GM21360 (cell line): Measurements from ENCODE around the gene RBM47.
"Not testable (repeated sequence)": the region's sequence is repeated elsewhere in the genome, so short reads cannot be mapped to it uniquely, and the experiment has no call there.

Experiments used
- ATAC-seq: cut with Tn5 transposase; IDR thresholded peaks from one replicate; pipeline ENCODE4 v1.9.1; 2021; ENCODE audit warnings: mild to moderate bottlenecking, moderate library complexity; ENCODE audit not compliant: unreplicated experiment

Gene RBM47

GRCh38 chr4:40629401-40630334 lies at the start of gene RBM47:
Gene RBM47 (minus strand): TSS chr4:40629864. CDS start chr4:40438893, 190,971 bp downstream.
- peak; percentile 30 for ATAC-seq

DNA sequence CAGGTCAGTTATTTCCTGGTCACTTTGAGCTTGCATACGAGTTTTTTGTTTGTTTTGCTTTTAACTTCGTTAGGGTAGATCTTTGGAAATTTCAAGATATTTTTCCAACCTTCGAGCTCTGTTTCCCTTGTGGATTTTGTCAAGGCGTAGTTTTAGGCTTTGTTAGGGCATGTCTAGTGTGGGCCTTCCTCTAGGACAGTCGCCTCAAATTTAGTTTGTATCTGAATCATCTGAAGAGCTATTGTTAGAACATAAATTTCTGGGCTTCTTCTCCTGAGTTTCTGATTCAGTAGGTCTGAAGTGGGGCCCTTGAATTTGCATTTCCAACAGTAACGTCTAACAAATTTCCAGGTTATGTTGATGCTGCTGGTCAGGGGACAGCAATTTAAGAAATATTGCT lies 48.8 kb upstream of the RBM47 start:
- ATAC-seq: no peak

DNA sequence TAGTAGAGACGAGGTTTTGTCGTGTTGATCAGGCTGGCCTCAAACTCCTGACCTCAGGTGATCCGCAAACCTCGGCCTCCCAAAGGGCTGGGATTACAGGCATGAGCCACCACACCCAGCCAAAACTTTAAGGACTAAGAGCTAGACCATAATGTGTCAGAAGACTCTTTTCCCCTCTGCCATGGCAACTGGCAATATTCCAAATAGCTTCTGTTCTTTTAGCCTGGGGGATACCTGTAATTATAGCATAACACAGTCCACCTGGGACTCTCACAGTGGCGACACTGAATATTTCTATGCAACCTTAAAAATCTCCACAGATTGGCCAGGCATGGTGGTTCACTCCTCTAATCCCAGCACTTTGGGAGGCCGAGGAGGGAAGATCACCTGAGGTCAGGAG lies 45.5 kb upstream of the RBM47 start:
- no peak for ATAC-seq

- ATAC-seq: peak; percentile 81
Measured at GRCh38 chr4:40672528-40673522, 43.2 kb upstream of the RBM47 start.

DNA sequence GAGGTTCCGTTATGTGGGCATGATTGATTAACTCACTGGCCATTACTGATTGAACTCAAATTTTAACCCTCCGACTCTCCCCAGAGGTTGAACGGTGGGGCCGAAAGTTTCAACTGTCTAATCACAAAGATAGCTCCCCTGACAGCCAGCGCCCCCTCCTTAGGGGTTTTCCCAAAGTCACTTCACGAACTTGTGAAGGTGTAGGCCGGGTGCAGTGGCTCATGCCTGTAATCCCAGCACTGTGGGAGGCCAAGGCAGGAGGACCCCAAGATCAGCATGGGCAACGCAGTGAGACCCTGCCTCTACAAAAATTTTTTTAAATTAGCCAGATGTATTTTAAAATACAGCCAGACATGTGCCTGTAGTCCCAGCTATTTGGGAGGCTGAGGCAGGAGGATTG lies 39.8 kb upstream of the RBM47 start:
- ATAC-seq: peak; percentile 31

- ATAC-seq: no peak
Measured at GRCh38 chr4:40665842-40666241, 36.2 kb upstream of the RBM47 start.

GRCh38 chr4:40662962-40663604 lies 33.4 kb upstream of the RBM47 start:
- ATAC-seq: peak; percentile 75

GRCh38 chr4:40661803-40662202 lies 32.1 kb upstream of the RBM47 start:
- ATAC-seq: no peak

DNA sequence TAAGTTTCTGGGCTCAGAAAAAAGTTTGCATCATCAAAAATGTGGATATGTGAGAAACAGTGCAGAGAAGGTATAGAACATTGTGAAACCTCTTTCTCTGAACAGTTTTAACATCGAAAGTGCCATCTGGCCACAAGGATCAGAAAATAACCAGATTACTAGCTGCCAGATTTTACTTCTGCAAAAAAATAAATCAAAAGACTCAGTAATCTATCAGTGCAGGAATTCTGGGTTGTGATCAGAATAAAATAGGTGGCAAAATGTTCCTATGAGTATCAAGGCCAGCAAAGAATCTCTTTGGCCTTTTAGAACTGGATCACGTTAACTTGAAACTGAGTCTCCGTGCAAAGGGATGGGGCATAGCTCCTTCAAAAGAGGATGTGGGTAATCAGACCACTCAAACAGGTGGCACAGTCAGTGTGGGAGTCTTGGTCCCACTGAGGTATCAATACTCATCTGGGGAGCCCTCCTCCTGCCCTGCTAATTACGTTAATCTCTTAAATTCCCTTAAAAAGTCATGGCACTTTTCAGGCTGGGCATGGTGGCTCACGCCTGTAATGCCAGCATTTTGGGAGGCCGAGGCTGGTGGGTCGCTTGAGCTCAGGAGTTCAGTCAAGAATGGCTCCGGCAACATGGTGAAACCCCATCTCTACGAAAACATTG lies 26.7 kb upstream of the RBM47 start:
- peak; percentile 91 for ATAC-seq

DNA sequence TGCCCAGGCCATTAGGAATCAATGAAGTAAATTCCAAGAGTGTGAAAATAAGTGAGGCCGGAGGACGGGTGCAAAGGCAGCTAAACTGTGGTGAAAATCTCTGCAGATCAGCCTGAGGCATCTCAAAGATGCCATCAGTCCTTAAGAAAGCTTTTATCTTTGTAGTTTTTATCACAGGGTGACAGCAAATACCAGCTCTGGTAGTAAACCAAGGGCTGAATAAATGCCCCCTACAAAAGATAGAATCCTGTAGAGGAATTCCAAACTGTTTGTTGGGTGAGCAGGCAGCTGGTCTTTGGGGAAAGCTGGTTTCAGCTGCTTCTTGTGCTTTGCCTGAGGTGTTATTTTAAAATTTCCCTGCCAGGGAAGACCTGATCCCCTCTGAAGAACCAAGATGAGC lies 21.6 kb upstream of the RBM47 start:
- ATAC-seq: no peak

DNA sequence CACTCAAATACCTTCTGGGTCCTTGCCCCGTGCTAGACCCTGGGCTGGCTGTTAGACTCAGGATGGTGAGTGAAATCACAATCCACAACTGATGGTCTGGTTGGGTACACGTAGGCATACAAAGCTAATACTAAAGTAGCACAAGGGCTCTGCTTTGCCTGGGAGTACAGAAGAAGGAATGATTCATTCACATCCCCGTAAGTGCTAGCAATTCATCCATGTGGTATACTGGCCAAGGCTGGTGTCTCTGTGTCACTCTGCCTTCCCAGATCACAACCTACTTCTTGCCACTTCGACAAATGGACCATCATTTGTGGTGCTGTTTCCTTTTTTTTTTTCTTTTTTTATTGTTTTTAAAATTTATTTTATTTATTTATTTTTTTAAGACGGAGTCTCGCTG lies 19.7 kb upstream of the RBM47 start:
- ATAC-seq: no peak

DNA sequence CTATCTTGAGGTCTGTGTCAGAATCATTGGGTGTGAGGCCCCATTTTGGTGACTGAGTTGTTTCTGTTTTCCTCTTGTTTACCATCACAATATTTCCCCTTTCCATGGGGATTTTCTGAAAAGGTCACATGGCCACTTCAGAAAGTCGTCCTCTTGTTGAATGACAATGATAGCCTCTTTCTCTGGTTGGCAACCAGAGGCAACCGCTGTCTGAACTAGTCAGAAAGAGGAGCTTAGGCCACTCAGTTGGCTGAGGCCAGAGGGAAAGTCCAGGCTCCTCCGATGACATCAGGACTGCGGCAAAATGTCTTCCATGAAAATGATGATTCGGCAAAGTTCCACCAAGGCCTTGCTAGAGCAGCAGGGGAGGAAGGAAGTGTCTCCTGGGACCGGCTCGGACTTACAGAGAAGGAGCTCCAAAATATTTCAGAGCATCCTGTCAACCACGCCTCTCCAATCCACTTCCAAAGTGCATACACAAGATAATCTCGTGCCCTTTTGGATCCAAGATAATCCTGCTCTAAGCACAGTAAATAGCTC lies 19.1 kb upstream of the RBM47 start:
- ATAC-seq: no peak

GRCh38 chr4:40648131-40648530 lies 18.5 kb upstream of the RBM47 start:
- no peak for ATAC-seq

DNA sequence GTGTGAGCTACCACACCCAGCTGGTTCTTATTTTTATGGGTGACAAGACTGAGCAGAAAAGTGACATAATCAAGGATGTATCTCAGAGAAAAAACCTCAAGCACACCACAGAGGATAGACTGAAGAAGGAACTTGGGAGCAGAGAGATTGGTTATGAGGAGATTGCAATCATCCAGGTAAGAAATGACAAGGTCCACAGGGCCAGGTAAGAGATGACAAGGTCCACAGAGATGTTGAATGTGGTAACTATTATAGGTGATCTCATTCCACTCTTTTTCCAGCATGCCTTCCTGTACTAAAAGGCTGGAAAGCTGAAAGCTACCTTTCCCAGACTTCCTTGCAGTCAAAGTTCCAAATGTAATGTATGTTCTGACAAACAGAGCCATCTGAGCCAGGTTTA lies 15.9 kb upstream of the RBM47 start:
- no peak for ATAC-seq

- no peak for ATAC-seq
Measured at GRCh38 chr4:40632080-40632479, 2.4 kb upstream of the RBM47 start.

- ATAC-seq: peak; percentile 54
Measured at GRCh38 chr4:40630335-40631021, 814 bp upstream of the RBM47 start.

- ATAC-seq: no peak
Measured at GRCh38 chr4:40628888-40629287, 776 bp downstream of the RBM47 start.

GRCh38 chr4:40628407-40628806 lies 1.3 kb downstream of the RBM47 start:
- not testable (repeated sequence) for ATAC-seq

DNA sequence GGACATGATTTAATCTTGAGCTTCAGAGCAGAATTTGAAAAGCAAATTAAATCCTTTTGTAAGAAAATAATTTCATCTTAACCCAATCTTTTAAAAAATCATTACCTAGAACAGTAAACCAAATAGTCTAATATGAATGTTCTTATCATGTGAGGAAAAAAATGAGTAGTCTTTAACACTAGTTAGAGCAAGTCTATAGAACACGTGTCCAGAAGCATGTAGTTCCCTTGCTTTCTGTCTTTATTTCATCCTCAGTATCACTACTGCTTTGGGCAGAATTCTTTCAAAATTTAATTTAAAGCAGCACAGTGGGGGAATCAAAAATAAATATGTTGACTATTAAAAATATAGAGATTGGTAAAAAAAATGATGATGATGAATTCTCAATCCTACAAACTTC lies 2.1 kb downstream of the RBM47 start:
- ATAC-seq: no peak
